GM18499 (cell line): ENCODE results near the gene CGB5.
"Not testable (repeated sequence)": the region's sequence is repeated elsewhere in the genome, so short reads cannot be mapped to it uniquely, and the experiment has no call there.

Experiments used
- ATAC-seq: cut with Tn5 transposase; IDR thresholded peaks from one replicate; pipeline ENCODE4 v1.9.1; 2021; ENCODE audit warnings: moderate number of reproducible peaks; ENCODE audit not compliant: insufficient read depth, unreplicated experiment

Gene CGB5

GRCh38 chr19:49056902-49057596, 13.4 kb downstream of the CGB5 start:
- ATAC-seq: not testable (repeated sequence)

GRCh38 chr19:49057636-49058234, 14.1 kb downstream of the CGB5 start, which contains the start of gene CGB7:
TSS of gene CGB7 (minus strand) at chr19:49057749. CDS start at chr19:49055375, 2,374 bp downstream.
- ATAC-seq: no peak

- ATAC-seq: no peak
Measured at GRCh38 chr19:49058562-49058961, 14.9 kb downstream of the CGB5 start.

GRCh38 chr19:49059053-49059452, 15.4 kb downstream of the CGB5 start:
- ATAC-seq: no peak

GRCh38 chr19:49061000-49061399, 17.4 kb downstream of the CGB5 start:
- no peak for ATAC-seq

- ATAC-seq: no peak
Measured at GRCh38 chr19:49061445-49061844, 17.8 kb downstream of the CGB5 start.

- no peak for ATAC-seq
Measured at GRCh38 chr19:49064029-49064629, 20.5 kb downstream of the CGB5 start.

GRCh38 chr19:49064768-49065611, 21.3 kb downstream of the CGB5 start, which contains the start of gene NTF4:
TSS of gene NTF4 (minus strand) at chr19:49064818. CDS start at chr19:49061997, 2,821 bp downstream.
- no peak for ATAC-seq

- ATAC-seq: no peak
Measured at GRCh38 chr19:49065905-49066512, 22.4 kb downstream of the CGB5 start.

- no peak for ATAC-seq
Measured at GRCh38 chr19:49067554-49067953, 23.9 kb downstream of the CGB5 start.

- ATAC-seq: no peak
Measured at GRCh38 chr19:49069026-49069425, 25.4 kb downstream of the CGB5 start.

- ATAC-seq: no peak
Measured at GRCh38 chr19:49070416-49070815, 26.8 kb downstream of the CGB5 start.

- no peak for ATAC-seq
Measured at GRCh38 chr19:49071860-49072547, 28.4 kb downstream of the CGB5 start.

- ATAC-seq: no peak
Measured at GRCh38 chr19:49073514-49074378, 30.1 kb downstream of the CGB5 start.

- not testable (repeated sequence) for ATAC-seq
Measured at GRCh38 chr19:49074869-49075268, 31.2 kb downstream of the CGB5 start.

GRCh38 chr19:49080392-49080791, 36.7 kb downstream of the CGB5 start:
- ATAC-seq: no peak

- no peak for ATAC-seq
Measured at GRCh38 chr19:49081273-49081672, 37.6 kb downstream of the CGB5 start.

GRCh38 chr19:49084206-49085019, 40.8 kb downstream of the CGB5 start:
- ATAC-seq: no peak
